Activated naive CD4-positive, alpha-beta T cell treated with anti-CD3 and anti-CD28 coated beads for 36 hours (primary cell): ENCODE results near the gene ZSWIM4. TPM values are rescaled to one million over a fixed set of nuclear protein-coding genes. Genes with fewer than 3 reads are reported as not detected.
"Not testable (repeated sequence)": the region's sequence is repeated elsewhere in the genome, so short reads cannot be mapped to it uniquely, and the experiment has no call there.

ENCODE experiments used
- CTCF ChIA-PET: fragments of 350-600 bp; sonication (Branson Sonifier 250); formaldehyde crosslinking; loops from one replicate; lab custom pipeline; 2021; ENCODE audit warnings: antibody characterized with exemption; lab: Charles Lee
- DNase-seq: peaks from one replicate; pipeline ENCODE4 v3.0.0-alpha.2; 2020
- H3K27ac Mint-ChIP-seq: one replicate; pipeline ENCODE4 v1.8.0; 2021; ENCODE audit warnings: mild to moderate bottlenecking, mixed read lengths
- H3K27me3 Mint-ChIP-seq: one replicate; pipeline ENCODE4 v1.8.0; 2021; ENCODE audit warnings: low read depth, mixed read lengths
- H3K36me3 Mint-ChIP-seq: one replicate; pipeline ENCODE4 v1.8.0; 2021; ENCODE audit warnings: low read depth, mixed read lengths
- H3K4me1 Mint-ChIP-seq: one replicate; pipeline ENCODE4 v1.8.0; 2021; ENCODE audit warnings: low read depth, mixed read lengths
- H3K4me3 Mint-ChIP-seq: one replicate; pipeline ENCODE4 v1.8.0; 2021; ENCODE audit warnings: mild to moderate bottlenecking, moderate library complexity, mixed read lengths
- H3K9me3 Mint-ChIP-seq: one replicate; pipeline ENCODE4 v1.8.0; 2021; ENCODE audit warnings: mixed read lengths
- intact Hi-C: fragments of 100-400 bp; cut with micrococcal nuclease; formaldehyde crosslinking; loops from one replicate; pipeline ENCODE4 v1.15.1; 2023
- total RNA-seq, 2 experiments: library from RNA; stranded (reverse); gene quantifications; one replicate each; pipeline ENCODE4 v1.2.3, GENCODE V29; 2021

Gene ZSWIM4
- total RNA-seq: 1 to 10 TPM; 6.7 to 7.1 TPM

- CTCF ChIA-PET: interaction anchor here (0.6 to 1.0 kb wide), 2 partner anchors 67 to 171 kb away, joined by 3 to 8 read pairs; no protein-coding TSS in a partner anchor
- H3K4me3 Mint-ChIP-seq: peak within 1 kb of the TSS; percentile 95
- DNase-seq: peak; percentile 98
- H3K9me3 Mint-ChIP-seq: no peaks in the 10 kb centered on the region
- H3K27ac Mint-ChIP-seq: peak within 1 kb of the TSS; percentile 86
- H3K4me1 Mint-ChIP-seq: peaks cover 29% of the 10 kb centered on the region
- H3K27me3 Mint-ChIP-seq: no peaks in the 10 kb centered on the region
- intact Hi-C loops: loop anchor here (1.0 to 5.0 kb wide), 7 partner anchors 8 to 287 kb away; partner anchors contain the start of gene C19orf53
- H3K36me3 Mint-ChIP-seq: no peaks in the 10 kb centered on the region
These were observed at the start of gene ZSWIM4 for GRCh38 chr19:13794757-13795589. TSS of gene ZSWIM4 (plus strand) at chr19:13795443. CDS start at chr19:13795649, 206 bp downstream.

GRCh38 chr19:13747098-13747453, 48.2 kb upstream of the ZSWIM4 start:
- Mint-ChIP-seq H3K9me3 (no peaks in the 10 kb centered on the region), H3K27ac (no peak overlapping the region)

DNA sequence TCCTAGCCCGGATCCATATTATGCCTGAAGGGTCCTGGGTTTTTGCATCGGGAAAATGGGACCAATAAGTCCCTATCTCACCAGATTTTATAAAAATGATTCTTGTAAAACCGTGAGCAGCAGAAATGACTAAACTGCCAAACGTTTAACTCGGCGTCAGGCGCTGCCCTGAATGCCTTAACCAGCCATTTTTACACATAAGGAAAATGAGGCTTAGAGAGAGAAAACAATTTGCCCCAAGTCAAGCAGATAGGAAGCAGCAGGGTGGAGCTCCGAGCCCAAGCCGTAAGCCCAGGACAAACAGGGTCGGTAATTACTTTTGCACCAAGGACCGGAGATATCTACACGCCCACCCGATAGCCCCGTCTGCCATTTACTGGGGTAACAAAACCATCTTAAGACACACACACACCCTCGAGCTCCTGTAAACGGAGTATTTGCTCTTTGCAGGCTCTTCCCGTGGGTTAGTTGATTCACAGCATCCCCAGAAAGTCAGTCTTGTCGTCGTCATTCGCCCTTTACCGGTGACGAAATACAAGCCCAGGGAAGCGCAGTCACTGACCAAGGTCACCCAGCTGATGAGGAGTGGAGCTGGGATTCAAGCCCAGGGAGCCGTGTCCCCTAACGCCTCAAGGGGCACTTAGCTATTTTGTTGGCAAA, 46.9 kb upstream of the ZSWIM4 start:
- Mint-ChIP-seq H3K4me3 (peak overlapping the region; percentile 84), H3K4me1 (peaks cover 35% of the 10 kb centered on the region), H3K36me3 (peaks cover 9% of the 10 kb centered on the region), H3K27ac (peak overlapping the region; percentile 74), H3K27me3 (no peaks in the 10 kb centered on the region), H3K9me3 (no peaks in the 10 kb centered on the region)
- peak; percentile 30 for DNase-seq
- intact Hi-C loops: no loop called here
- CTCF ChIA-PET: interaction anchor here (0.7 to 1.9 kb wide), 5 partner anchors 14 to 344 kb away, joined by 3 to 5 read pairs (median 3); partner anchors contain the start of gene C19orf53

More at GRCh38 chr19:13747098-13747453, 48.2 kb upstream of the ZSWIM4 start:
- H3K4me3 Mint-ChIP-seq: peak overlapping the region; percentile 84
- peaks cover 5% of the 10 kb centered on the region for H3K36me3 Mint-ChIP-seq
- CTCF ChIA-PET: interaction anchor here (0.6 to 1.0 kb wide), 2 partner anchors 345 to 655 kb away, joined by 3 to 5 read pairs; no protein-coding TSS in a partner anchor
- H3K27me3 Mint-ChIP-seq: no peaks in the 10 kb centered on the region
- no peak for DNase-seq
- intact Hi-C loops: loop anchor here (1.0 kb wide), 3 partner anchors 16 to 239 kb away; partner anchors contain the start of gene C19orf53
- peaks cover 35% of the 10 kb centered on the region for H3K4me1 Mint-ChIP-seq

DNA sequence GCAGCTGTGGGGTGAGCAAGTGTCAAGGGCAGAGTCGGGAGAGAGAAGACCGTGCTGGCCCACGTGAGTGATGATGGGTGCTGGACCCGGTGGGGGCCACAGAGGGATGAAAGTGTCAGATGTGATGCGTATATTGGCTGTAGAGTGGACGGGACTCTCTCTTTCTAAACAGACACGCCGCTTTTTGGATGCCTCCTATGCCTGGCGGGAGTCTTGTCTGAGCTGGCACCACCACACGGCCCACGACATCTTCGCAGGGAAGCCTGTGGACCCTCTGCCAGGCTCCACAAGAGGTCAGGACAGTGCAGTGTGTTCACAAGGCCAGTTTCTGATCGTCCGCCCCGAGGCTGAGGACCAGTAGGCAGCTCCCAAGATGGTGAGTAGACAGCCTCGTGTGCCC, 43.8 kb upstream of the ZSWIM4 start:
- Mint-ChIP-seq H3K4me1 (peaks cover 37% of the 10 kb centered on the region), H3K4me3 (no peak overlapping the region), H3K27ac (no peak overlapping the region), H3K36me3 (peaks cover 25% of the 10 kb centered on the region), H3K9me3 (no peaks in the 10 kb centered on the region), H3K27me3 (no peaks in the 10 kb centered on the region)
- intact Hi-C loops: no loop called here
- DNase-seq: no peak
- CTCF ChIA-PET: interaction anchor here (0.6 kb wide), 1 partner anchor 245 kb away, joined by 3 read pairs; no protein-coding TSS in a partner anchor

DNA sequence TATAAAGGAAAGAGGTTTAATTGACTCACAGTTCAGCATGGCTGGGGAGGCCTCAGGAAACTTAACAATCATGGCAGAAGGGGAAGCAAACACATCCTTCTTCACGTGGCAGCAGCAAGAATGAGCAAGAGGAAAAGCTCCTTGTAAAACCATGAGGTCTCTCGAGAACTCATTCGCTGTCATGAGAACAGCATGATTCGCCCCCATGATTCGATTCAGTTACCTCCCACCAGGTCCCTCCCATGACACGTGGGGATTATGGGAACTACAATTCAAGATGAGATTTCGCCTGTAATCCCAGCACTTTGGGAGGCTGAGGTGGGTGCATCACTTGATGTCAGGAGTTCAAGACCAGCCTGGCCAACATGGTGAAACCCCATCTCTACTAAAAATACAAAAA, 41.6 kb upstream of the ZSWIM4 start:
- H3K27me3 Mint-ChIP-seq, CTCF ChIA-PET, intact Hi-C loops, H3K9me3 Mint-ChIP-seq, H3K4me3 Mint-ChIP-seq, H3K27ac Mint-ChIP-seq, DNase-seq: not testable (repeated sequence)
- Mint-ChIP-seq H3K36me3 (peaks cover 37% of the 10 kb centered on the region), H3K4me1 (peaks cover 23% of the 10 kb centered on the region)

DNA sequence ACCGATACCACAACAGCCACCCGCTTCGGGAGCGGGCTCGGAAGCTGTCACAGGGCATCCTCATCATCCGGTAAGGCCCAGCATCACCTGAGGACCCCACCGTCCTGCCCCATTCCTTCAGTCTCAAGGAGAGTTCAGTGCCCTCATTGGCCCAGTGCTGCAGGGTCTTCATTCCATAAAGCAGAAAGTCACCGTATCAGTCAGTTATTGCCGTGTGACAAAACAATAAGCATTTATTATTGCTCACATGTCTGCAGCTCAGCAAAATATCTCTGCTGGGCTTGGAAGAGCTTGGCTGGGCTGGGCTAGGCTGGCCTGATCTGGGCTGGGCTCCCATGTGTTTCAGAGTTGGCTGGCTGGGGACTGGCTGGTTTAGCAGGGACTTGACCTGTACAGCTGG, 39.0 kb upstream of the ZSWIM4 start:
- H3K9me3 Mint-ChIP-seq: no peaks in the 10 kb centered on the region
- no peak for DNase-seq
- intact Hi-C loops: no loop called here
- H3K4me1 Mint-ChIP-seq: peaks cover 4% of the 10 kb centered on the region
- H3K36me3 Mint-ChIP-seq: peaks cover 34% of the 10 kb centered on the region
- H3K27me3 Mint-ChIP-seq: no peaks in the 10 kb centered on the region
- CTCF ChIA-PET: no interaction called here
- H3K27ac Mint-ChIP-seq: peak overlapping the region; percentile 69
- no peak overlapping the region for H3K4me3 Mint-ChIP-seq

- peaks cover 37% of the 10 kb centered on the region for H3K36me3 Mint-ChIP-seq
- peaks cover 2% of the 10 kb centered on the region for H3K4me1 Mint-ChIP-seq
- no peaks in the 10 kb centered on the region for H3K27me3 Mint-ChIP-seq
- intact Hi-C loops: no loop called here
- no peaks in the 10 kb centered on the region for H3K9me3 Mint-ChIP-seq
- no peak for DNase-seq
- H3K4me3 Mint-ChIP-seq: no peak overlapping the region
- CTCF ChIA-PET: no interaction called here
- H3K27ac Mint-ChIP-seq: no peak overlapping the region
These were observed 37.2 kb upstream of the ZSWIM4 start for GRCh38 chr19:13757805-13758772.

DNA sequence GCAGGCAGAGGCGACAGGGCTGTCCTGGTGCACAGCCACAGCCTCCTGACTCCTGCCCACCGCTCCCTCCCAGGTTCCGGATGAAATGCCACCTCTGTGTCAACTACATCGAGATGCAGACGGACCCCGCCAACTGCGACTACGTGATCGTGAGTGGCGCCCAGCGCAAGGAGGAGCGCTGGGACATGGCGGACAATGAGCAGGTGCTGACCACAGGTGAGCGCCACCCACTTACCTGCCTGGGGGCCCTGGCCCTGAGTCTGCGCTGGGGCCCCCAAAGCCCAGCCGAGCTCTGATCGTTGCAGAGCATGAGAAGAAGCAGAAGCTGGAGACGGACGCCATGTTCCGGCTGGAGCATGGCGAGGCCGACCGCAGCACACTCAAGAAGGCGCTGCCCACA, 36.4 kb upstream of the ZSWIM4 start:
- no peak for DNase-seq
- Mint-ChIP-seq H3K4me1 (peaks cover 1% of the 10 kb centered on the region), H3K4me3 (no peak overlapping the region), H3K9me3 (no peaks in the 10 kb centered on the region), H3K27ac (no peak overlapping the region), H3K27me3 (no peaks in the 10 kb centered on the region), H3K36me3 (peaks cover 35% of the 10 kb centered on the region)
- CTCF ChIA-PET: no interaction called here
- intact Hi-C loops: no loop called here

- Mint-ChIP-seq H3K4me3 (no peak overlapping the region), H3K27me3 (no peaks in the 10 kb centered on the region), H3K36me3 (peaks cover 25% of the 10 kb centered on the region), H3K27ac (no peak overlapping the region), H3K4me1 (peaks cover 9% of the 10 kb centered on the region), H3K9me3 (no peaks in the 10 kb centered on the region)
- DNase-seq: no peak
- intact Hi-C loops: no loop called here
- CTCF ChIA-PET: interaction anchor here (0.6 to 1.6 kb wide), 2 partner anchors 13 to 81 kb away, joined by 4 to 5 read pairs; a partner anchor contains a TSS
These were observed 33.8 kb upstream of the ZSWIM4 start for GRCh38 chr19:13761423-13761822.

DNA sequence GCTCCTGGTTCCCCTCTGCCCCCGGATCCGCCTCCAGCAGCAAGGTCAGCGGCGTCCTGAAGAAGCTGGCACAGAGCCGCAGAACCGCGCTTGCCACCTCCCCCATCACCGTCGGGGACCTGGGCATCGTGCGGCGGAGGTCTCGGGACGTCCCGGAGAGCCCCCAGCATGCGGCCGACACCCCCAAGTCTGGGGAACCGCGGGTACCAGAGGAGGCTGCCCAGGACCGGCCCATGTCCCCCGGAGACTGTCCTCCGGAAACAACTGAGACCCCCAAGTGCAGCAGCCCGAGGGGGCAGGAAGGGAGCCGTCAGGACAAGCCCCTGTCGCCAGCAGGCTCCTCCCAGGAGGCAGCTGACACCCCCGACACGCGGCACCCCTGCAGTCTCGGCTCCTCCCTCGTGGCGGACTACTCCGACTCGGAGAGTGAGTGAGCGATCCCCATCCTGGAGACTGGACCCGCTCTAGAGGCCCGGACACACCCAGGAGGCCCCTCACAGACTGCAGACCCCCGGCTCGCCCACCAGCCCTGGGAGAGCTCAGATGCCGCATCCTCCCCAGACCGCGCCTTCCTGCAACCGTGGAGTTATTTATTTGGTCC, 32.5 kb upstream of the ZSWIM4 start:
- H3K9me3 Mint-ChIP-seq: no peaks in the 10 kb centered on the region
- DNase-seq: no peak
- peaks cover 21% of the 10 kb centered on the region for H3K36me3 Mint-ChIP-seq
- no peak overlapping the region for H3K27ac Mint-ChIP-seq
- no peaks in the 10 kb centered on the region for H3K27me3 Mint-ChIP-seq
- intact Hi-C loops: no loop called here
- CTCF ChIA-PET: interaction anchor here (0.6 to 1.6 kb wide), 2 partner anchors 15 to 24 kb away, joined by 5 read pairs; a partner anchor contains a TSS
- H3K4me1 Mint-ChIP-seq: peaks cover 9% of the 10 kb centered on the region
- no peak overlapping the region for H3K4me3 Mint-ChIP-seq

- Mint-ChIP-seq H3K4me3 (peak overlapping the region; percentile 63), H3K27ac (no peak overlapping the region), H3K4me1 (peaks cover 9% of the 10 kb centered on the region), H3K36me3 (peaks cover 17% of the 10 kb centered on the region), H3K27me3 (no peaks in the 10 kb centered on the region), H3K9me3 (no peaks in the 10 kb centered on the region)
- DNase-seq: no peak
- intact Hi-C loops: no loop called here
- CTCF ChIA-PET: no interaction called here
These were observed 32.0 kb upstream of the ZSWIM4 start for GRCh38 chr19:13763265-13763664.
